K562 (cell line): ENCODE results near the gene CST6. TPM values are rescaled to one million over a fixed set of nuclear protein-coding genes. Genes with fewer than 3 reads are reported as not detected.

Experiments
- ATAC-seq: fragments of 200-7000 bp; cut with Tn5 transposase; 3 replicates; pipeline ENCODE4 v1.9.1; 2020; ENCODE audit warnings: moderate library complexity
- BruUV-seq: library from RNA; stranded (reverse); fragments of 400-500 nt; replicated peaks from 2 replicates; lab custom pipeline; 2021; lab: Mats Ljungman, UMichigan
- CTCF ChIA-PET: fragments of 300-600 bp; formaldehyde crosslinking; extraction: SDS; loops from one replicate; lab custom pipeline; 2021; ENCODE audit warnings: low intra/inter-chr PET ratio; lab: Yijun Ruan, JAX
- POLR2A ChIA-PET: fragments of 300-600, 350-650 bp; sonication (Branson Sonifier 250); formaldehyde crosslinking; extraction: SDS; loops from one replicate; lab custom pipeline; 2021; ENCODE audit warnings: antibody characterized with exemption, inconsistent platforms; lab: Yijun Ruan, JAX
- DNase-seq, 4 experiments: peaks; one replicate each; pipeline versions ENCODE4 v3.0.0 to v3.0.0-alpha.2; 2011 to 2018; ENCODE audit warnings: low spot score in 3 of 4, mixed read lengths in 3 of 4; ENCODE audit errors: extremely low read depth in 1 of 4
- FAIRE-seq: peaks from 2 replicates; lab custom pipeline; 2011; peaks lifted over from hg19 to GRCh38; lab: Jason Lieb, UNC
- H2AFZ ChIP-seq: 2 replicates; pipeline ENCODE4 v1.6.0; 2011; ENCODE audit warnings: low read depth, low read length, control low read depth, inconsistent platforms
- H3K27ac ChIP-seq: fragments of 200-600 bp; 3 replicates; pipeline ENCODE4 v1.8.0; 2011; ENCODE audit warnings: low read depth, mild to moderate bottlenecking, control low read depth, inconsistent platforms, low read length, moderate library complexity, mixed read lengths; ENCODE audit errors: extremely low read depth
- H3K27me3 ChIP-seq, 2 experiments: fragments of 300-600 bp in 1 of 2; 2 replicates in 1 of 2; 3 replicates in 1 of 2; pipeline versions ENCODE4 v1.6.0 to v1.8.0; 2011; ENCODE audit warnings: inconsistent platforms in 2 of 2, low read length in 2 of 2, mild to moderate bottlenecking in 1 of 2, mixed read lengths in 1 of 2, moderate library complexity in 1 of 2; ENCODE audit not compliant: control insufficient read depth in 2 of 2, insufficient read depth in 2 of 2
- H3K36me3 ChIP-seq: fragments of 300-600 bp; 3 replicates; pipeline ENCODE4 v1.8.0; 2011; ENCODE audit warnings: mild to moderate bottlenecking, low read length, inconsistent platforms; ENCODE audit not compliant: control insufficient read depth, insufficient read depth
- H3K4me1 ChIP-seq, 2 experiments: fragments of 200-600 bp in 1 of 2; replicated peaks in 1 of 2; 2 replicates in 1 of 2; 3 replicates in 1 of 2; pipeline versions ENCODE4 v1.5.1 to v1.8.0; 2011; ENCODE audit warnings: inconsistent platforms in 2 of 2, low read length in 2 of 2, mild to moderate bottlenecking in 1 of 2, mixed read lengths in 1 of 2, moderate library complexity in 1 of 2; ENCODE audit not compliant: control insufficient read depth in 2 of 2, insufficient read depth in 2 of 2
- H3K4me2 ChIP-seq: 2 replicates; pipeline ENCODE4 v1.6.1; 2011; ENCODE audit warnings: low read length, control low read depth, inconsistent platforms, mixed read lengths; ENCODE audit not compliant: insufficient read depth
- H3K4me3 ChIP-seq: fragments of 200-600 bp; sonication (generic), shearing (Covaris generic); 2 replicates; pipeline ENCODE4 v1.5.1; 2016; ENCODE audit warnings: control low read depth, inconsistent platforms
- H3K79me2 ChIP-seq: fragments of 200-600 bp; 3 replicates; pipeline ENCODE4 v1.8.0; 2011; ENCODE audit warnings: low read length, inconsistent platforms; ENCODE audit not compliant: control insufficient read depth, insufficient read depth
- H3K9ac ChIP-seq, 2 experiments: 2 replicates each; pipeline versions ENCODE4 v1.6.0 to v1.6.1; 2011; ENCODE audit warnings: low read depth in 2 of 2, low read length in 2 of 2, control low read depth in 1 of 2, inconsistent platforms in 1 of 2, mild to moderate bottlenecking in 1 of 2, mixed read lengths in 1 of 2; ENCODE audit not compliant: insufficient read depth in 1 of 2
- H3K9me1 ChIP-seq: one replicate; pipeline ENCODE4 v1.6.0; 2011; ENCODE audit warnings: inconsistent platforms, mild to moderate bottlenecking, low read length, moderate library complexity; ENCODE audit not compliant: control insufficient read depth, insufficient read depth
- H3K9me3 ChIP-seq: replicated peaks from 2 replicates; pipeline ENCODE4 v1.5.1; 2011; ENCODE audit warnings: low read depth, low read length, inconsistent platforms; ENCODE audit not compliant: control insufficient read depth, insufficient read depth
- H4K20me1 ChIP-seq: replicated peaks from 2 replicates; pipeline ENCODE4 v1.6.1; 2011; ENCODE audit warnings: low read length, inconsistent platforms, mixed read lengths; ENCODE audit not compliant: control insufficient read depth, insufficient read depth
- BACH1 ChIP-seq: fragments of 200-800 bp; sonication (Bioruptor generic); IDR thresholded peaks from 2 replicates; pipeline ENCODE4 v1.6.1; 2016; ENCODE audit warnings: missing genetic modification characterization, missing compliant biosample characterization
- BMI1 ChIP-seq: fragments of 150-350 bp; IDR thresholded peaks from 2 replicates; pipeline ENCODE4 v1.6.1; 2014; ENCODE audit warnings: low read length
- CREB1 ChIP-seq, 2 experiments: sonication (generic) in 1 of 2; formaldehyde crosslinking in 1 of 2; IDR thresholded peaks; 2 replicates each; pipeline versions ENCODE4 v1.6.1 to v1.8.0; 2012 to 2022; ENCODE audit warnings: inconsistent platforms in 1 of 2, mild to moderate bottlenecking in 1 of 2, missing genetic modification reagents in 1 of 2, moderate library complexity in 1 of 2
- CUX1 ChIP-seq: fragments of 200-800 bp; sonication (Bioruptor generic); IDR thresholded peaks from 2 replicates; pipeline ENCODE4 v1.6.1; 2016; ENCODE audit warnings: missing genetic modification characterization, missing compliant biosample characterization
- POLR2B ChIP-seq: fragments of 450-650 bp; IDR thresholded peaks from 2 replicates; pipeline ENCODE4 v1.6.1; 2018; ENCODE audit warnings: low read depth; ENCODE audit not compliant: partially characterized antibody
- POLR2G ChIP-seq: fragments of 200-400 bp; formaldehyde crosslinking; IDR thresholded peaks from 2 replicates; pipeline ENCODE4 v1.6.1; 2017; ENCODE audit warnings: low read depth, mild to moderate bottlenecking, antibody characterized with exemption, low read length, moderate library complexity
- PTTG1 ChIP-seq: fragments of 450-650 bp; IDR thresholded peaks from 2 replicates; pipeline ENCODE4 v1.6.1; 2016; ENCODE audit warnings: low read depth, mild to moderate bottlenecking, missing genetic modification characterization, missing compliant biosample characterization
- RBFOX2 ChIP-seq: fragments of 200-400 bp; formaldehyde crosslinking; IDR thresholded peaks from 2 replicates; pipeline ENCODE4 v1.6.1; 2017; ENCODE audit warnings: low read depth, mild to moderate bottlenecking, low read length, moderate library complexity
- RBM14 ChIP-seq: fragments of 200-400 bp; formaldehyde crosslinking; IDR thresholded peaks from 2 replicates; pipeline ENCODE4 v1.6.1; 2018; ENCODE audit warnings: low read depth, mild to moderate bottlenecking, low read length, moderate library complexity, borderline replicate concordance; ENCODE audit not compliant: insufficient read depth
- SAFB ChIP-seq: fragments of 200-400 bp; formaldehyde crosslinking; IDR thresholded peaks from 2 replicates; pipeline ENCODE4 v1.6.1; 2017; ENCODE audit warnings: low read depth, low read length, borderline replicate concordance
- SRSF1 ChIP-seq: fragments of 200-400 bp; formaldehyde crosslinking; IDR thresholded peaks from 2 replicates; pipeline ENCODE4 v1.6.1; 2017; ENCODE audit warnings: mild to moderate bottlenecking, low read depth, low read length, moderate library complexity
- WHSC1 ChIP-seq: IDR thresholded peaks from one replicate; pipeline ENCODE4 v1.6.1; 2012; ENCODE audit warnings: low read length, control low read depth, inconsistent platforms
- ZNF408 ChIP-seq: fragments of 250-450 bp; sonication (Bioruptor Pico); IDR thresholded peaks from 2 replicates; pipeline ENCODE4 v1.4.0; 2020; ENCODE audit warnings: low read depth, mild to moderate bottlenecking, moderate library complexity
- ZNF551 ChIP-seq: fragments of 250-450 bp; sonication (Bioruptor Pico); IDR thresholded peaks from 2 replicates; pipeline ENCODE4 v1.5.0; 2021; ENCODE audit warnings: mild to moderate bottlenecking, moderate library complexity
- WGBS: fragments of 100-300 bp; shearing (Covaris generic); methylation state at CpG from one replicate; pipeline ENCODE4 v1.1.6; 2016; ENCODE audit warnings: low coverage, mixed read lengths; ENCODE audit not compliant: insufficient coverage; ENCODE audit errors: missing lambda C conversion rate; 5-methylcytosine and 5-hydroxymethylcytosine counted together
- in situ Hi-C: fragments of 300-500 bp; cut with MboI; formaldehyde crosslinking; loops from 4 replicates; pipeline ENCODE4 v1.15.0; 2018; ENCODE audit warnings: inconsistent platforms, mixed read lengths
- intact Hi-C: fragments of 100-400 bp; cut with micrococcal nuclease; formaldehyde crosslinking; loops from 2 replicates; pipeline ENCODE4 v1.14.2; 2022
- polyA plus RNA-seq, 8 experiments: library from polyadenylated mRNA; depleted of rRNA in 4 of 8; stranded (reverse) in 5 of 8; unstranded in 3 of 8; fragments of >200 nt; fragmentation: Nextera tagmentation in 2 of 8; fragmentation: Illumina TruSeq in 1 of 8; extraction: Ambion mirVana in 2 of 8; extraction: Trizol in 1 of 8; gene quantifications; 2 replicates each; pipeline versions ENCODE4 v1.2.1 to v1.2.3, GENCODE V29; 2011 to 2014; ENCODE audit warnings: inconsistent platforms in 1 of 8, missing spikeins in 1 of 8
- total RNA-seq, 7 experiments: library from RNA; depleted of rRNA in 6 of 7; stranded (reverse); fragments of >200 nt in 6 of 7; fragmentation: Illumina TruSeq in 2 of 7; extraction: Trizol in 2 of 7; gene quantifications; 2 replicates each; pipeline versions ENCODE4 v1.2.1 to v1.2.3, GENCODE V29; 2011 to 2021; ENCODE audit warnings: low replicate concordance in 1 of 7

Gene CST6
- total and polyA plus RNA-seq, 9 of the 15 experiments (the other 6 are each of a cell fraction or from before 2014, with no cell fraction given), result not detected

DNA sequence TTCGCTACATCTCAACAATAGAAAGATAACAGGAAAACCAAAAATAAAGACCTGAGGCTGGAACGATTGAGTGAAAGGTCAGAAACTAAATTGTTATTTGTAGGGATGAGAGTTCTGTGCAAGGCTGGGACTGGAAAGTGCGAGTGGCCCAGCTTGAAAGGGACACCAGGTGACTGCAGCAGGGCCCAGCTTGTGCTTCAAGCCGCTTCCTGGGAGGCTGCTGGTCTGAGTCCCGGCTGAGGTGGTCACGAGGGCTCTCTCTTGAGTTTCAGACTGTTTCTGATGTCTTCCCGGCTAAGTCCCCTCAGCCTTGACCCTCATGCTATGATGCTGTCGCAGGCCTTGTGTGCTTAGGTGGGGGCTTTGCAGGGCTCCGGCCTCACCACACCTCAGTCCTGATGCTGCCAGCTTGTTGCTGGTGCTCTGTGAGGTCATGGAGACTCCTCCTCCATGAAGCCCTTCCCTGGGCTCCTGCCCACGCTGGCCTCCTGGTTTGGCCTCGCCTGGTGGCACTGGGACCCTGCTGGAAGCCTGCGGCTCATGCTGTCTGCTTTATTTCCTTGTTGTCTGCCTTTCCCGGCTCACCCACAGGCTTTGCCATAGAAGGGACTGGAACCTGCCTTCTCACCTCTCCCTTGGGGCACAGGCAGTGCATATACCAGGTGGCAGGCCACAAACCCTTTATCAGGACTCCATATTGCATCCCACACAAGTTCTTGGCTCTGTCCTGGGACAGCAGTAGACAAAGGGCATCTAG is 5.5 kb upstream of the CST6 start:
- ChIA-PET POLR2A (interaction anchor here (0.7 to 3.3 kb wide), 5 partner anchors 8 to 118 kb away, joined by 3 to 13 read pairs (median 3); partner anchors contain the start of gene FIBP), CTCF (no interaction called here)
- Histone ChIP-seq H2AFZ (no peak overlapping the region), H4K20me1 (no peaks in the 10 kb centered on the region), H3K9me3 (no peaks in the 10 kb centered on the region), H3K36me3 (peaks cover 29% of the 10 kb centered on the region; the same call in 2 of the 3 replicates), H3K4me3 (no peak overlapping the region), H3K27ac (no peak overlapping the region), H3K79me2 (peaks cover 24% of the 10 kb centered on the region), H3K9me1 (no peaks in the 10 kb centered on the region), H3K27me3 (no peaks in the 10 kb centered on the region), H3K4me1 (peaks cover 23 to 28% of the 10 kb centered on the region in 2 experiments; a peak in 4 of 5 replicates), H3K9ac (peak overlapping the region in 1 of 2 experiments; percentile 75; a peak in 2 of 4 replicates), H3K4me2 (no peak overlapping the region)
- in situ Hi-C loops (no loop called here), intact Hi-C loops (no loop called here)
- ATAC-seq (no peak), DNase-seq (no peak), FAIRE-seq (no peak)
- no TSS peak for BruUV-seq
- WGBS, result 86% methylated on average over 11 of the region's 13 CpGs
- TF ChIP-seq RBM14 (no peak), PTTG1 (tag) (no peak), POLR2G (peak; percentile 58), BMI1 (no peak), ZNF551 (CRISPR knock-in tag) (no peak), POLR2B (no peak), WHSC1 (no peak), SRSF1 (no peak), SAFB (no peak), RBFOX2 (peak; percentile 59; the same call in 1 of the 2 replicates), CUX1 (no peak), BACH1 (tag) (no peak), ZNF408 (CRISPR knock-in tag) (no peak), CREB1 (IDR thresholded peaks at IDR 0.05) (no peak), CREB1 (CRISPR knock-in tag; IDR thresholded peaks at IDR 0.05) (no peak)
